Left lung (tissue), 10 donors: ENCODE results near the gene TMEM156. TPM values are rescaled to one million over a fixed set of nuclear protein-coding genes. Genes with fewer than 3 reads are reported as not detected.
"Not testable (repeated sequence)": the region's sequence is repeated elsewhere in the genome, so short reads cannot be mapped to it uniquely, and the experiment has no call there.

Experiments used
- ATAC-seq: fragments of 200-7000 bp; cut with Tn5 transposase; one replicate; pipeline ENCODE4 v1.9.1; 2020; ENCODE audit warnings: moderate library complexity
- DNase-seq, 4 donors: peaks; one replicate each; pipeline ENCODE4 v3.0.0-alpha.2; 2013 to 2020
- H3K27ac ChIP-seq, 2 donors: fragments of 200-600 bp; sonication (generic) in 1 of 2; one replicate each; pipeline versions ENCODE4 v1.5.0 to v1.8.0; 2020 to 2021
- H3K27me3 ChIP-seq, 2 donors: fragments of 200-600 bp; sonication (generic) in 1 of 2; one replicate each; pipeline versions ENCODE4 v1.5.0 to v1.8.0; 2020 to 2021
- H3K36me3 ChIP-seq, 2 donors: fragments of 200-600 bp; sonication (generic) in 1 of 2; one replicate each; pipeline versions ENCODE4 v1.5.0 to v1.8.0; 2020 to 2021
- H3K4me1 ChIP-seq, 2 donors: fragments of 200-600 bp; one replicate each; pipeline ENCODE4 v1.8.0; 2021
- H3K4me3 ChIP-seq, 2 donors: fragments of 200-600 bp; sonication (generic) in 1 of 2; one replicate each; pipeline versions ENCODE4 v1.5.0 to v1.8.0; 2020 to 2021; ENCODE audit warnings: mild to moderate bottlenecking in 1 of 2
- H3K9me3 ChIP-seq, 2 donors: fragments of 200-600 bp; sonication (generic) in 1 of 2; one replicate each; pipeline versions ENCODE4 v1.5.0 to v1.8.0; 2020 to 2021
- CTCF ChIP-seq, 2 donors: fragments of 200-600 bp; sonication (generic) in 1 of 2; IDR thresholded peaks; one replicate each; pipeline versions ENCODE4 v1.5.0 to v1.8.0; 2021; ENCODE audit warnings: antibody characterized with exemption in 2 of 2
- intact Hi-C, 2 donors: fragments of 100-400 bp; cut with DNase I; formaldehyde crosslinking; loops; one replicate each; pipeline versions ENCODE4 v1.11.2 to v1.14.2; 2022
- polyA plus RNA-seq, 6 donors: library from polyadenylated mRNA; unstranded; fragments of 120-200 nt; gene quantifications; one replicate each; pipeline ENCODE4 v1.2.1, GENCODE V29; 2013; ENCODE audit not compliant: insufficient read length in 6 of 6
- total RNA-seq, 2 donors: library from RNA; stranded (reverse); fragmentation: NEBNext Ultra II Directional; extraction: Animal tissue kit (Norgen Biotek cat#: 25700); gene quantifications; one replicate each; pipeline ENCODE4 v1.2.1, GENCODE V29; 2021
- donor health status: DM: no; HTN: yes; CAD: no.
- donor health status: DM: no; HTN: no; CAD: no.

TMEM156 gene
- total and polyA plus RNA-seq, 8 donors, result 0.29 to 1.8 (median 0.95) TPM; not detected in 1

GRCh38 chr4:39004758-39005157 lies 27.5 kb downstream of the TMEM156 start:
- Histone ChIP-seq H3K4me3 (no peak overlapping the region), H3K9me3 (peaks cover 0 to 7% of the 10 kb centered on the region in 2 donors), H3K27me3 (no peaks in the 10 kb centered on the region), H3K4me1 (no peaks in the 10 kb centered on the region), H3K36me3 (no peaks in the 10 kb centered on the region), H3K27ac (no peak overlapping the region)
- TF ChIP-seq CTCF (IDR thresholded peaks at IDR 0.05), result no peak
- no peak for DNase-seq
- ATAC-seq, result no peak
- intact Hi-C loops, result no loop called here

DNA sequence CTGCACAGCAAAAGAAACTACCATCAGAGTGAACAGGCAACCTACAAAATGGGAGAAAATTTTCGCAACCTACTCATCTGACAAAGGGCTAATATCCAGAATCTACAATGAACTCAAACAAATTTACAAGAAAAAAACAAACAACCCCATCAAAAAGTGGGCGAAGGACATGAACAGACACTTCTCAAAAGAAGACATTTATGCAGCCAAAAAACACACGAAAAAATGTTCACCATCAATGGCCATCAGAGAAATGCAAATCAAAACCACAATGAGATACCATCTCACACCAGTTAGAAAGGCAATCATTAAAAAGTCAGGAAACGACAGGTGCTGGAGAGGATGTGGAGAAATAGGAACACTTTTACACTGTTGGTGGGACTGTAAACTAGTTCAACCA lies 30.2 kb downstream of the TMEM156 start:
- intact Hi-C loops, H3K4me3 ChIP-seq, DNase-seq, H3K36me3 ChIP-seq, H3K27me3 ChIP-seq, H3K4me1 ChIP-seq, ATAC-seq, H3K27ac ChIP-seq: not testable (repeated sequence)
- peaks cover 0 to 14% of the 10 kb centered on the region in 2 donors for H3K9me3 ChIP-seq

DNA sequence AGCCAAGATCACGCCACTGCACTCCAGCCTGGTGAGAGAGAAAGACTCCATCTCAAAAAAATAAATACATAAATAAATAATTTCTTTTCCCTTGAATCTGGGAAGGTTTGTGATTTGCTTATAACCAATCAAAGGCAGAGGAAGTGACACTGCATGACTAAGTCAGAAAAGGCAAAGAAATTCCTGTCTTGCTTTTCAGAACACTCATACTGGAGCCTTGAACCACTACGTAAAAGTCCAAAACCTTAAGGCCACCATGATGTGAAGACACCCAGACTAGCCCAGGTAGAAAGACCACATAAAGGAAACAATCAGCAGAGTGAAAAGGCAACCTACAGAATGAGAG lies 36.6 kb downstream of the TMEM156 start:
- no peaks in the 10 kb centered on the region for H3K27me3 ChIP-seq
- H3K4me1 ChIP-seq, result no peaks in the 10 kb centered on the region
- ATAC-seq (no peak), DNase-seq (no peak)
- H3K36me3 ChIP-seq, result no peaks in the 10 kb centered on the region
- no peak for TF ChIP-seq CTCF (IDR thresholded peaks at IDR 0.05)
- intact Hi-C loops, result no loop called here
- peaks cover 0 to 8% of the 10 kb centered on the region in 2 donors for H3K9me3 ChIP-seq
- H3K4me3 ChIP-seq, result no peak overlapping the region
- H3K27ac ChIP-seq, result no peak overlapping the region

DNA sequence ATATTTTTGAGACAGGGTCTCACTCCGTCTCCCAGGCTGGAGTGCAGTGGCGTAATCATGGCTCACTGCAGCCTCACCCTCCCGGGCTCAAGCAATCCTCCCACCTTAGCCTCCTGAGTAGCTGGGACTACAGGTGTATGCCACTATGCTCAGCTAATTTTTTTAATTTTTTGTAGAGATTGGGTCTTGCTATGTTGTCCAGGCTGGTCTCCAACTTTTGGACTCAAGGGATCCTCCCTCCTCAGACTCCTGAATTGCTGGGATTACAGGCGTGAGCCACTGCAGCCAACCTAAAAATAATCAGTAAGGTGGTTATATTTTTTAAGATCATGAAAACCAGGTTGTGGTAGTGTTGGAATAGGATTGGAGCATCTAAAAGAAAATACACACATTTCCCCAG lies 38.1 kb downstream of the TMEM156 start:
- H3K27ac ChIP-seq, result no peak overlapping the region
- intact Hi-C loops, result no loop called here
- TF ChIP-seq CTCF (IDR thresholded peaks at IDR 0.05), result no peak
- ATAC-seq, result no peak
- peaks cover 0 to under 1% of the 10 kb centered on the region in 2 donors for H3K9me3 ChIP-seq
- DNase-seq, result no peak
- no peaks in the 10 kb centered on the region for H3K4me1 ChIP-seq
- H3K4me3 ChIP-seq, result no peak overlapping the region
- no peaks in the 10 kb centered on the region for H3K36me3 ChIP-seq
- no peaks in the 10 kb centered on the region for H3K27me3 ChIP-seq

GRCh38 chr4:38993683-38994082 lies 38.5 kb downstream of the TMEM156 start:
- ATAC-seq (no peak), DNase-seq (no peak)
- Histone ChIP-seq H3K4me1 (no peaks in the 10 kb centered on the region), H3K27me3 (no peaks in the 10 kb centered on the region), H3K9me3 (no peaks in the 10 kb centered on the region), H3K36me3 (no peaks in the 10 kb centered on the region), H3K27ac (no peak overlapping the region), H3K4me3 (no peak overlapping the region)
- intact Hi-C loops, result no loop called here
- TF ChIP-seq CTCF (IDR thresholded peaks at IDR 0.05), result no peak

DNA sequence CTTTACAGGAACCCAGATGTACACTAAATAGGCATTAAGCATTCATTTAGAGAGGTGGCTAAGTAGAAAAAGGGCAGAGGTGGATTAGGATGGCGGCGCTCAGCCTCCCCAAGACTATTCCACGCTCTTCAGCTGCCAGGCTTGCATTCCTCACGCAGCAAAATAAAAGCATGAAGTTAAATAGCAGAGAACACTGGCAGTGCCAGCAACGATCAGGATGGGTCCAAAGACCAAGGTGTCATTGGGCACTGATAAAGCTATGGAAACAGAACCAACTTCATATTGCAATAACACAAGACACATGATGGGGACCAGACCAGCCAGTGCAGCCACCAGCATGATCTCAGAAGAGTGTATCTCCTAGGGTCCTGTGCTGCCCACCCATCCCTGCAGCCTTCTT lies 42.0 kb downstream of the TMEM156 start:
- Histone ChIP-seq H3K9me3 (no peaks in the 10 kb centered on the region), H3K27ac (no peak overlapping the region), H3K36me3 (no peaks in the 10 kb centered on the region), H3K4me1 (peaks cover 0 to 10% of the 10 kb centered on the region in 2 donors), H3K27me3 (no peaks in the 10 kb centered on the region), H3K4me3 (no peak overlapping the region)
- TF ChIP-seq CTCF (IDR thresholded peaks at IDR 0.05), result no peak
- DNase-seq (no peak), ATAC-seq (no peak)
- intact Hi-C loops, result no loop called here
